ENCODE data around the gene FOXP1. TPM values are rescaled to one million over a fixed set of nuclear protein-coding genes. Genes with fewer than 3 reads are reported as not detected.
A peak's percentile ranks its signal among the peaks of the same experiment; 100 is the strongest.

Gene FOXP1
- total RNA-seq, 1 donor from 2014 or later, result 113 TPM

DNA sequence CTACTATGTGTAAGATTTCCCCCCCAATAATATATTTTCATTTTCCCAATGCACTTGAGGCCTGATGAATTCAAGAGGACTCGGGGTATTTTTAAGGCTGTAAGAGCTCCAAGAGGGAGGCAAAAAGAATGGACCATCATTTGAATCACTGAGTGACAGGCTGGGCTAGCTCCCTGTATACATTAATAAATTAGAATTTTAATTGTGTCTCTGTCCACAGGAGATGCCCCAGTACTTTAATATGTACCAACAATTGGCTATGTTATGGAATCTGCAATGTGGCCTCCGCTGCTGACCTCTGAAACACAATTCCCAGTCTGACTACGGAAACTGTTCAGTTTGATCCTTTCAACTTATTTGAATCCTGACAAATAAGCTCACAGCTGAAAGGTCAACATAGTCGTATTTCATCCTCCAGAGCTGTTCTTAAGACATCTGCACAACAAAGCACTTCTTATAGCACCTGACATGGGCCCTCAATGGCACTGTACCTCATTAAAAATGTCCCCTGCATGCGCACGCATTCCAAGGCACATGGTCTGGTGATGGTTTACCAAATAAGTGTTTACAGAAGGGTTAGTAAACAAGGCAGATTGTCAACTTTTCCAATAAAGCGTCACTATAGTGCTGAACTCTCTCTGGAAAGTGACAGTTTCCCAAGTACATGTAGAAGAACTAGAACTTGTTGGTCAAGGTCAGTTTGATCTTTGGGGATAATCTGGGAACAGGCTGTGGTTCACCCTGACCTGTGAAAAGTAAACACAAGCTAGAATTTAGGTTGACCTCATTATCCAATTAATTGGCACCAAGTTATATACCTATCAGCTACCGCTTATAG, 472.9 kb downstream of the FOXP1 start:
- TF ChIP-seq, protein P1, sequence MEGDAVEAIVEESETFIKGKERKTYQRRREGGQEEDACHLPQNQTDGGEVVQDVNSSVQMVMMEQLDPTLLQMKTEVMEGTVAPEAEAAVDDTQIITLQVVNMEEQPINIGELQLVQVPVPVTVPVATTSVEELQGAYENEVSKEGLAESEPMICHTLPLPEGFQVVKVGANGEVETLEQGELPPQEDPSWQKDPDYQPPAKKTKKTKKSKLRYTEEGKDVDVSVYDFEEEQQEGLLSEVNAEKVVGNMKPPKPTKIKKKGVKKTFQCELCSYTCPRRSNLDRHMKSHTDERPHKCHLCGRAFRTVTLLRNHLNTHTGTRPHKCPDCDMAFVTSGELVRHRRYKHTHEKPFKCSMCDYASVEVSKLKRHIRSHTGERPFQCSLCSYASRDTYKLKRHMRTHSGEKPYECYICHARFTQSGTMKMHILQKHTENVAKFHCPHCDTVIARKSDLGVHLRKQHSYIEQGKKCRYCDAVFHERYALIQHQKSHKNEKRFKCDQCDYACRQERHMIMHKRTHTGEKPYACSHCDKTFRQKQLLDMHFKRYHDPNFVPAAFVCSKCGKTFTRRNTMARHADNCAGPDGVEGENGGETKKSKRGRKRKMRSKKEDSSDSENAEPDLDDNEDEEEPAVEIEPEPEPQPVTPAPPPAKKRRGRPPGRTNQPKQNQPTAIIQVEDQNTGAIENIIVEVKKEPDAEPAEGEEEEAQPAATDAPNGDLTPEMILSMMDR (conservative IDR thresholded peaks at IDR 0.05), result no peak
- H3K27ac Mint-ChIP-seq, result no peak overlapping the region
- H3K27me3 Mint-ChIP-seq, result no peaks in the 10 kb centered on the region
- peaks cover 34% of the 10 kb centered on the region for H3K36me3 Mint-ChIP-seq
- peaks cover 23% of the 10 kb centered on the region for H3K4me1 Mint-ChIP-seq (ENCODE audit: unreplicated experiment)
- H3K4me3 Mint-ChIP-seq, result no peak overlapping the region
- H3K9me3 Mint-ChIP-seq, result no peaks in the 10 kb centered on the region
- no peak for DNase-seq (ENCODE audit: extremely low spot score, unreplicated experiment)

DNA sequence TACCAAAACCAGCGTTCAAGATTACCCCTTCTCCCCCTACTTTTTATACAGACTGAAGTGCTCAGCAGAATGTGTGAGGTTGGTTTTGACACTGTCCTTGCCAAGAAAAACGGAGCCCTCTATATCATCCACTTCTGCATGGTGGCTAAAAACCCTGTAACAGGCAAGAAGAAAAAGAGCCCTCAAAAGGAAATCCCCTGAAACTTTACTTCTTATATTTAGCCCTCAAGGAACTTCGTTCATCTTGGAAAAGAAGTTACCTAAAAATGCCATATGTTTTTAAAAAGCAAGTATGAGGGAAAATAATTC, 473.6 kb downstream of the FOXP1 start:
- TF ChIP-seq, protein P1 (conservative IDR thresholded peaks at IDR 0.05), result no peak
- no peak overlapping the region for H3K4me3 Mint-ChIP-seq
- no peaks in the 10 kb centered on the region for H3K27me3 Mint-ChIP-seq
- peak overlapping the region; percentile 35 for H3K27ac Mint-ChIP-seq
- H3K9me3 Mint-ChIP-seq, result no peaks in the 10 kb centered on the region
- DNase-seq (ENCODE audit: extremely low spot score, unreplicated experiment), result no peak
- peaks cover 35% of the 10 kb centered on the region for H3K36me3 Mint-ChIP-seq
- H3K4me1 Mint-ChIP-seq (ENCODE audit: unreplicated experiment), result peaks cover 30% of the 10 kb centered on the region

DNA sequence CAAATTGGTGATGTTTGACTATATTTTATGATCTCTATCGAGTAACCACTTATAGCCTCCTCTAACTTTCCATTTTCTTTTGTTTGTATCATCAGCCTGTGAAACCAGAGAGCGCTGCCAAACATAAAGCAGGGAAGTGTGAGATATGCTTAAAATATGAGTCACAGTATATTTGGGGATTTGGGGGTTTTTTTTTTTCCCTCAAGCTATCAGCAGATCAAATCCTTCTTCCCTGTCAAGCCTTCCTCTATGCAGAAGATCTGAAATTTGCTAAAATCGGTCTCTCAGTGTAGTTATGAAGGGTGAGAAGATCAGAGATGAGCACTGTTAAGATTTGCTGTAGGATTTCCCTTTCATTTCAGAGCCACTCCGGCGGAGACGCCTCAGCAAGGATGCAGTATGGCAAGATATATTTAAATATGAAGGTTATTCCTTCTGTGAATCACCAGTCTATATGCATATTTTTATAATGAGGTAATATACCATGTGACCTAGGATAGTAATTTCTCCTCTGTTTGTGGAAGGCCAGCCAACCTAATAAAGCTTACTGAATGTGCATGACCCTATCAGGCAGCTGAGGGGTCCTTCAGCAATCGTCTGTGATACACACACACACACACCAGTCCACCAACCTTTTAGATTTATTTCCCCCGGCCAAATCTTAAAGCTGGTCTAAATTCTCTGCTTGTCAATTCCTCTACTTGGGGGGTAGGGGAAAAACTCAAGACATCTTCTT, 474.1 kb downstream of the FOXP1 start:
- Mint-ChIP-seq H3K9me3 (no peaks in the 10 kb centered on the region), H3K4me1 (ENCODE audit: unreplicated experiment) (peaks cover 33% of the 10 kb centered on the region)

DNA sequence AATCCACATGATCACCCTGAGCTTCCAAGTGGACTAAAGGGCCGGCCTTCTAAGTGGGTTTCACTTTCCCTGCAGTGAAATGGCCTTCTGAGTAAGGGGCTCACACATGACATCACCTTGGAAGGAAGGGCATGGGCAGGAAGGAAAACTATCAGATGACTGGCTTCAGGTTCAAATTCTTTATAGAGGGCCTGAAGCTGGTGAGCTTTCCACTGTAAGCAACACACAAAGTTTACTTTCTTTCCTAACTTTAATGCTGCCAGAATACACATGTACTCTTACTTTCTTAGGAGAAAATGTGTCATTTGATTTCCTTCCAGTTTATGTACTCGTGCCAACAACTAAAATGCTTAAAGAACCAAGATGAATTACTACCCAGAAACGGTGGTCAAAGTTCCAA, 475.6 kb downstream of the FOXP1 start:
- Mint-ChIP-seq H3K27ac (no peak overlapping the region), H3K4me3 (no peak overlapping the region), H3K9me3 (no peaks in the 10 kb centered on the region), H3K4me1 (ENCODE audit: unreplicated experiment) (peaks cover 43% of the 10 kb centered on the region), H3K36me3 (peaks cover 30% of the 10 kb centered on the region), H3K27me3 (no peaks in the 10 kb centered on the region)
- TF ChIP-seq, protein P1 (conservative IDR thresholded peaks at IDR 0.05), result no peak
- no peak for DNase-seq (ENCODE audit: extremely low spot score, unreplicated experiment)

More for the DNA sequence above, 474.1 kb downstream of the FOXP1 start:
- Mint-ChIP-seq H3K4me3 (no peak overlapping the region), H3K36me3 (peaks cover 33% of the 10 kb centered on the region), H3K27me3 (no peaks in the 10 kb centered on the region), H3K27ac (peak overlapping the region; percentile 35)
- TF ChIP-seq, protein P1 (conservative IDR thresholded peaks at IDR 0.05), result no peak
- no peak for DNase-seq (ENCODE audit: extremely low spot score, unreplicated experiment)

DNA sequence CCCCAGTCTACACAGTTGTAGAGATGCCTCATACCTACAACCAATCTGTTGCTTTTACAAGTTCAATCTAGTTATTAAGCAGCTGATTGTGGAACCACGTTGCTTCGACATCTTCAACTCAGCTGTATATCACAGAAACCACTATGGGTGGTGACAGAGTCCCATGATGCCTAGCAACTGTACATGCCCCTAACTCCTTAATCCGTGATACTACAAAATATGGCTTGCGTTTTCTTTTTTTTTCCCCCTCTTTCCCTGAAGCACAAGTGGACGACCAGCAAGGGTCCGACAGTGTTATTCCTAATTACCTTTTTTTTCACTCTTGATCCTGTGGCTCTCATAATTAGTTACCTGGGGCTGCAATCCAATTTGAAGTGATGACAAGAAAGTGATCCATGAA, 478.6 kb downstream of the FOXP1 start:
- H3K36me3 Mint-ChIP-seq, result peaks cover 22% of the 10 kb centered on the region
- no peak for DNase-seq (ENCODE audit: extremely low spot score, unreplicated experiment)
- H3K27me3 Mint-ChIP-seq, result no peaks in the 10 kb centered on the region
- H3K4me1 Mint-ChIP-seq (ENCODE audit: unreplicated experiment), result peaks cover 68% of the 10 kb centered on the region
- no peaks in the 10 kb centered on the region for H3K9me3 Mint-ChIP-seq
- no peak overlapping the region for H3K27ac Mint-ChIP-seq
- TF ChIP-seq, protein P1 (conservative IDR thresholded peaks at IDR 0.05), result no peak
- H3K4me3 Mint-ChIP-seq, result no peak overlapping the region

Data from type B pancreatic cell (in vitro differentiated cells).